Measurements from ENCODE around the gene DYRK1A.

The DYRK1A gene

GRCh38 chr21:37550618-37551330 is 184.2 kb downstream of the DYRK1A start:
- no peak for DNase-seq (ENCODE audit: low read depth)

DNA sequence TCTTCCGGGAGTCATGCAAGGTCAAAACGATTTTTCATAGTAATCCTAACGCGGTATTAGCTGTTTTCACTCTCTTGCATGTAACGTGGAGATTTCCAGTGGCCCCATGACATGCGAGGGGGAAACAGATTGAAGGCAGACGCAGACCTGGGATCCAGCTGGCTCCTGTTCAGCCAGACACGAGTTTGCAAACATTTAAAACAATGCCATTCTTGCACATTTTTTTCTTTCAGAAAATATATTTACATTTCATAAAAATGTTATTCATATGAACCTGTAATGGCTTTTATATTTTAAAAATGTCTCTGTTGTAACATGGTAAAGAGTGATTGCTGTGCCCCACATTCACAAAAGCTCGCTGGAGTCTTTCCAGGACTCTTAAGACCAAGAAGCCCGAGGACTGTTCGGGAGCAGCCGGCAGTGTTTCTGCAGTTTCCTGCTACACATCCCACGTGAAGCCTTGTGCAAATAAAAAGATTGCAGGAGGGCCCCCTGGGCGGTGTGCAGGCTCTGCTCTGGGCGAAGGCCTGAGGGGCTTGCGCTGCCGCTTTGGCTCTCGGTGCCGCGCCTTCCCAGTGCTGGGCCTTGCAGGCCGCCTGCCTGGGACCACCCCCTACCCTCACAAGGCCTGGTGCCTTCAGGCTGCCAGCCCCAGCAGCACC is 184.9 kb downstream of the DYRK1A start:
- peak; percentile 26 for DNase-seq (ENCODE audit: low read depth)

DNA sequence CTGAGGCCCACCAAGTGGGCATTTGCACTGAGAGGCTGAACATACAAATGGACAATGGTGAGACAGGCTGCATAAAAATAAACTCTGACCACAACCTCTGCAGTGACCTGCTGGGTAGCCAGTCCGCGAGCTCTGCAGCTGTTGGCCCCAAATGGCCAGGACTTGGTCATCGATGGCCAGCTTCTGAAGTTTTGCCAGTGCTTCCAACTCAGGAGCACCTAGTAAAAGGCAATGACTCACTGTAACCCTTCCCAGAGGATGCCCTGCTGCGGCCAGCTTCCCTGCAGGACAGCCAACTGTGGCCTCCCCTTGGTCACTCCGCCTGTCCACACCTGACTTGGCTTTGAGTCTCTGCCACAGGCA is 185.4 kb downstream of the DYRK1A start:
- DNase-seq (ENCODE audit: low read depth), result peak; percentile 19

DNA sequence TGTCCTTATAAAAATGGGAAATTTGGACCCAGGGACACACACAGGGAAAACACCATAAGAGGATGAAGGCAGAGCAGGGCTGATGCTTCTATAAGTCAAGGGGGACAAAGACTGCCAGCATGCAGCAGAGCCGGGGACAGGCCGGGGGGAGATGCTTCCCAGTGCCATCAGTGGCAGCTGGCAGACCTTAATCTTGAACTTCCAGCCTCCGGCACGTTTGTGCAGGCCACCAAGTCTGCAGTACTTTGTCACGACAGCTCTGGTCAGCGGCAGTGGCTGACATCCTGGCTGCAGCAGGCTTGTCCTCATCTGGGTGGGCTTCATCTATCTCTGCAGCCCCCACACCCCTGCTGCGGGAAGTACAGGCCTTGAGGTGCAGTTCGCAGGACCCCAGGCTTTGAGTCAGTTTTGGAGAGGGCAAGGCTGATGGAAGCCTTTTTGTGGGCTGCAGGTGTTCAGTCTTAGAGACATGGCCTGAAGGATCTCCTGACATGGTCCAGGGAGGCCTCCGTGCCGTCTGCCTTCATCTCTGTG is 186.0 kb downstream of the DYRK1A start:
- no peak for DNase-seq (ENCODE audit: low read depth)

GRCh38 chr21:37553078-37553481 is 186.5 kb downstream of the DYRK1A start:
- DNase-seq (ENCODE audit: low read depth), result no peak

DNA sequence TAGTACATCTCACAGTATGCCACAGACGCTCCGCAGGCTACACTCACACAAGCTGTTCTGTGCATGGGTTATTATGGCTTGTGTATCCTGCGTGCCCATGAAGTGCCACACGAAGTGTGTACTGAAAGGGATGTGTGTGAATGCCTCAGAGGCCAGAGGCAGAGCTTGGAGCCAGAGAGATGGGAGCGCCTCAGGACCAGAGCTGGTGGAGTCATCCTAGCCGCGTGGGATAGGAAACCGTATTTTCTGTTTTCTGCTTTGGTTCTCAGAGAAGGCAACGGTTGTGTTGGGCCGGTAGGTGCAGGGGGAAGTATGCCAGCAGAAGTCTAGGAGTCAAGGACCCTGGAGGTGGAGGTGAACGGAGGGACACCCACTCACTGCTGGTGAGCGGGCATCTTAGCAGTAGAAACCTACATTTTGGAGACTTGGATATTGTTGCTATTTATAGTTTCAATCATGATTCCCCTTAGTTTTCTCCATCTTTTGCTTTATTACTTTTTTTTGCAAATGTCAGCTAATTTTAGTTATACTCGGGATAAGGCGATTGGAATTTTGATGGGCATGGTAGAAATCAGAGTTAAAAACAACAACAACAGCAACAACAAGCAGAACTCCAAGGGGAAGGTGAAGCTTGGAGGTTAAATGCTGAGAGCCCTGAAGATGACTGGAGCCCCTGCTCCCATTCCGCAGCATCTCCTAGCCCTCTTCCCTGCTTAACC is 188.2 kb downstream of the DYRK1A start:
- no peak for DNase-seq (ENCODE audit: low read depth)

DNA sequence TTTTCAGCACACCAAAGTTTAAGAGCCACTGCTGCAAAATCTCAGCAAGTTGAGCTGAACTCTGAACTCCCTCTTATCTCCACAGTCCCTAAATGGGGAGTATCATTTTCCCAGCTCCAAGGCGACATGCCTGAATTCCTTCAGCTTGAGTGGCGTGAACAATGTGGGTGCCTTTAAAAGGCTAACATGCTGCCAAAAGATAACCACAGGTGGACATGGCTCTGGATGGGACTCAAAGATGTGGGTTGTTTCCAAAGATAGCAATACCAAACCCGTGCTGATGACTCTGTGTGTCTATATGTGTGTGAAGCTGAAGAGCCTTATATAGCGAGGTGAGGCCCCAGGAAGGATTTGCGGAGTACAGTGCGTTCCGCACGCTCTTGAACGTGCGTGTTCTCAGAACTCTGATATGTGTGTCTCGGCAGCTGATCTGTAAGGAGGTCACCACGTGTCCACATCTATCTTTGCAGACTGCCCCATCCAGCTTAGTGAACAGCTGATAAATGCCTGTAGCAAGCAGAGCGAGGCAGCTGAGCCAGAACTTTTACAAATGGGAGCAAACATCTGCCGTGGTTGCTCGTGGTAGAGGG is 189.2 kb downstream of the DYRK1A start:
- no peak for DNase-seq (ENCODE audit: low read depth)

DNA sequence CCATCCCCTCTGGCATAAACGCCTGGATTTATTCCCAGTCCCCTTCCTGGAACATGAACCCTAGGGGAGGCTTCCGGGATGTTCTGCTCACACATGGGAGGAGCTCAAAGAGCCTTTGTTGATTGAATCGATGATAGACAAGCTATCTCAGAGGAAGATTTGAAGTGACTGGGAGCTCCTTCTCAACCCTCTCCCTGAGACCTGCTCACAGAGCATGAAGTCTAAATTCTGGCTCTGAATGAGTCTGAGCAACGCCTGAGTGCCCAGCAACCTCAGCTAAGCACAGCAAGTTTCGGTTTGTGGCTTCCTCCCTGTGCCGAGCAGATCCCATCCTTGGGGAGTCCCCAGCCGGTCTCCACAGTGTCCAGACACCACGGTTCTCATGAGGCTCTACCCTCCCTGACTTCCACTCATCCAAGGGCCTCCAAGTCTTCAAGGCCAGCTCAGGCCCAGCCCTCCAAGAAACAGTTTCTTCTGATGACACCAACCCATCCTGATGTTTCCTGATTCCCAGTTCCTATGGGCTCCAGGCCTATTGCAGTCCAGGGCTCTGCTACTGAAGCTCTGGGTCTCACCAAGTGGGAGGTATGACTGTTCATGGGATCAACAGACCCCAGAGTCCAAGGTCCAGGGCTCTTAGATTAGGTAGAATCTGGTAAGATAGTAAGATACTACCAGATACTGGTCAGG is 190.8 kb downstream of the DYRK1A start:
- no peak for DNase-seq (ENCODE audit: low read depth)

- DNase-seq (ENCODE audit: low read depth), result no peak
Measured at GRCh38 chr21:37558676-37559211, 192.2 kb downstream of the DYRK1A start.

DNA sequence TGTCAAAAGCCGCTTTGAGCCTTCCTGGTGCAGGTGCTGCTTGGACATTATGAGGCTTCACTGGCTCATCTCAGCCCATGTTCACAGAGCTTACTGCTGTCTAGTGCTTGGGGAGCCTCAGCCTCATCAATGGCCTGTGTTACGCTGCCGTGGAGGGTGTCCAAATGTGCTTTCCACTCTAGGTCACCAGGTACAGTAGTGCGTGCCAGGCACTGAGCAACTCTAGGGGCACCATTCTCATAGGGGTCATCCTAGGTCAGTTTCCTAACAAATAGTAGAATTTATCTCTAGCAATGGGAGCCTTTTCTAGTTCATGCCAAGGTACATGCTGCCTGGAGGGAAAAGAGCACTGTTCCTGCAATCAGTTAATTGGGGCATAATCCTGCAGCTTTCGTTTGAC is 193.8 kb downstream of the DYRK1A start:
- DNase-seq (ENCODE audit: low read depth), result no peak

GRCh38 chr21:37561506-37561905 is 194.9 kb downstream of the DYRK1A start:
- DNase-seq (ENCODE audit: low read depth), result no peak

GRCh38 chr21:37561941-37562919 is 195.7 kb downstream of the DYRK1A start:
- DNase-seq (ENCODE audit: low read depth), result no peak

DNA sequence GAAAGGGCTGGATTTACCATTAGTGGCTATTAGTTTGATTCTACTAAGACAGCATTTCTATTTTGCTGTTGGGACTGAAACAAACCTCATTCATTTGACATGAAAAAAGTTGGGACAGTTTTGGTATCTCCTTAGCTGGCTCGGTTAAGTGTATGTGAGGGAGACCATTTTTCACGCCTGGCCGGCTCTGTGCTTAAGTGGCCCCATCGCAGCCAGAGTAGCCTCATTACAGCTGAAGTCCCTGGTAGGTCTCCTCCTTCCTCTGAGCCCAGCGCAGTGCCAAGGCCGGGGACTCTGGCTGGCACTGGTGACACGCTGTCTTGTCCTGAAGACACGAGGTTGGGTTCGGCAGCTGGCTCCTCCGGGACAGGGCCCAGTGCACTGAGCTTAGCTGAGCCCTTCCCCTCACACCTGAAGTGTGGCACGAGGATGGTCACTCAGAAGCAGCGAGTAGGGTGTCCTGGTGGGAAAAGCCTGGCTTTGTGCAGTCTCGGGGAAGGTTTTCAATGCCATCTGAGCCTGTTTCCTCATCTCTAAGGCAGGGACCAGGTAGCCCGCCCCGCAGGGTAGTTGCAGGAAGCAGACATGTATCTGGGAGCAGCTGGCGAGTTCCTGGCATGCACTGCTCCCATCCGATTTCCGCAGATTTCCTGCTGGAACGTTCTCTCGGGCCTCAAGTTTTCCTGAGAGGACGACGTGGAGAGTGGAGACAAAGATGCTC is 196.5 kb downstream of the DYRK1A start:
- DNase-seq (ENCODE audit: low read depth), result no peak

- peak; percentile 94 for DNase-seq (ENCODE audit: low read depth)
Measured at GRCh38 chr21:37563641-37564340, 197.2 kb downstream of the DYRK1A start.

- peak; percentile 99 for DNase-seq (ENCODE audit: low read depth)
Measured at GRCh38 chr21:37564341-37564923, 197.9 kb downstream of the DYRK1A start.

- peak; percentile 29 for DNase-seq (ENCODE audit: low read depth)
Measured at GRCh38 chr21:37564924-37565529, 198.5 kb downstream of the DYRK1A start.

DNA sequence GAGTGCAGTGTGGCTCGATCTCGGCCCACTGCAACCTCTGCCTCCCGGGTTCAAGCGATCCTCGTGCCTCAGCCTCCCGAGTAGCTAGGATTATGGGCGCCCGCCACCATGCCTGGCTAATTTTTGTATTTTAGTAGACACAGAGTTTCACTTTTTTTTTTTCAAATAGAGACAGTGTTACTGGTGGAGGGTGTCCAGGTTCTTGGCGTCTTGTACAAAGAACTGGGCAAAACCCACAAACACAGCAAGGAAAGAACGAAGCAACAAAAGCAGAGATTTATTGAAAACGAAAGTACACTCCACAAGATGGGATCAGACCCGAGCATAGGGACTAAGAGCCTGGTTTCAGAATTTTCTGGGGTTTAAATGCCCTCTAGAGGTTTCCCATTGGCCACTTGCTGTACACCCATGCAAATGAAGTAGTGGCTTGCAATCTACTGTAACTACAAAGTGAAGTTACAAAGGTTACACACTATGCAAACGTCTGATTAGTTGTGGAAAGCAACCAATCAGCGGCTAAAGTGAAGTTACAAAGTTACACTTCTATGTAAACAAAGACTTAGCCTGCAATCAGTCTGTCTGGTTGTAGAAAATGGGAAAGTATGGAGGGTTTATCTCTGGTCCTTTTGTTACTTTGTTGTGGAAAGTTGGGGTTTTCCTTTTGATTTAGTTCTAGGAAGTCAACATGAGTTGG is 199.1 kb downstream of the DYRK1A start:
- peak; percentile 77 for DNase-seq (ENCODE audit: low read depth)

Data from EH (cell line).